Activated CD8-positive, alpha-beta memory T cell treated with anti-CD3 and anti-CD28 coated beads, Interleukin-2, amount 50 U/mL, for 24 hours (primary cell): ENCODE measurements around the gene SLC35E4.
A peak's percentile ranks its signal among the peaks of the same experiment; 100 is the strongest.
"Not testable (repeated sequence)": the region's sequence is repeated elsewhere in the genome, so short reads cannot be mapped to it uniquely, and the experiment has no call there.

Source experiments
- DNase-seq: peaks from one replicate; pipeline ENCODE4 v3.0.0-alpha.2; 2020; ENCODE audit errors: extremely low read depth

Gene SLC35E4, protein sequence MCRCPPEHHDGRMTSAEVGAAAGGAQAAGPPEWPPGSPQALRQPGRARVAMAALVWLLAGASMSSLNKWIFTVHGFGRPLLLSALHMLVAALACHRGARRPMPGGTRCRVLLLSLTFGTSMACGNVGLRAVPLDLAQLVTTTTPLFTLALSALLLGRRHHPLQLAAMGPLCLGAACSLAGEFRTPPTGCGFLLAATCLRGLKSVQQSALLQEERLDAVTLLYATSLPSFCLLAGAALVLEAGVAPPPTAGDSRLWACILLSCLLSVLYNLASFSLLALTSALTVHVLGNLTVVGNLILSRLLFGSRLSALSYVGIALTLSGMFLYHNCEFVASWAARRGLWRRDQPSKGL

DNA sequence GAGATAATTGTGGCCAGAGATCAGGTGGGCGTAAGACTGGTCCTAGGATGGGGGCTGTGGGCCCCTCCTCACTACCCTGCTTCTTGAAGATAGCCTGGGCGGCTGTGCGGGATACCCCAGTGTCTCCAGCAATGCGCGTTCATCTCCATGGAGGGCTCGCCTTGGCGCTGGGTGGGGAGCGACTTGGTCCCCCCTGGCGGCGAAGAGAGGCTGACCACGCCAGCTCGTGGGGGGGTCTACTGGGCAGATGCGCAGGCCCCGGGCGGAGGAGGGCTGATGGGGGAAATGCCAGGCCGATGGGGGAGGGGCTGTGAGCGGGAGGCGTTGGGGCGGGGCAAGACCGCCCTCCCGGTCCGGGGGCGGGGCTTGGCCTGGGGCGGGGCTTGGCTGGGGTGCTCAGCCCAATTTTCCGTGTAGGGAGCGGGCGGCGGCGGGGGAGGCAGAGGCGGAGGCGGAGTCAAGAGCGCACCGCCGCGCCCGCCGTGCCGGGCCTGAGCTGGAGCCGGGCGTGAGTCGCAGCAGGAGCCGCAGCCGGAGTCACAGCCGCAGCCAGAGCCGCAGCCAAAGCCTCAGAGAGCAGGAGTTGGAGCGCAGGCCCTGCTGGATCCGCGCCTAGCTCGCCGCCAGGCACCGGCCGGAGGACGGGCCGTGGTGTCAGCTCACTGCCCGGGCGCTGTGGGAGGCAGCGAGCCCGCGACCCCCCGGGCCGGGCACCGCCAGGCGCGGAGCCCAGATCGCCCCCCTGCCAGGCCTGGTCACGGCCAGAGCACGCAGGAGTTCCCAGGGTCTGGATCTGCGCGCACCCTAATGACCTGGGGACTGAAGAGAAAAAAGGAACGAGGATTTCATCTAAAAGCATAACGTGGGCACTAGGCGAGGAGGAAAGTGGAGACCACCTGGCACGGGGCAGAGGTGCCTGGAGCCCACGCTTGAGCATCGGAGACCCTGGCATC lies at the start of gene SLC35E4:
Gene SLC35E4 (plus strand): TSS at position 509 of the 953 bp plus-strand sequence. CDS start 670 bp downstream, outside the sequence.
- DNase-seq: peak; percentile 80

GRCh38 chr22:30586414-30586813 lies 49.2 kb upstream of the SLC35E4 start:
- DNase-seq: no peak

DNA sequence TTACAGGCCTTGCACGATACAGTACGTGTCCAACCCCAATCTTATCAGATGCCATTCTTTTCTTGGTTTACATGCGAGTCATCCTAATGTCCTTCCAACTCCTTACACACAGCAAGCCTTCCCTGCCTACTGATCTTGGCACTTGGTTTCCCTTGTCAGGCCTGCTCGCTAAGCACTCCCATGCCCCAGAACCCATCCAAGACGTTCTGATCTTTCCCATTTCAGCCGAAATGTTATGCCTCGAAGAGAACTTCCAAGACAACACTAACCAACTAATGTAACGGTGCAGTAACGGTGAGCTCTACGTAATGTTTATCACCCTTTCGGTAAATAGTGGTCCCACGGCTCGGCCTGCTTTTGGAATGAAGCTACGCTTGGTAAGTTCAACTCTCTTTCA lies 44.4 kb upstream of the SLC35E4 start:
- no peak for DNase-seq

GRCh38 chr22:30591588-30592359 lies 43.8 kb upstream of the SLC35E4 start, which contains the start of gene PES1:
Gene PES1, minus strand, starts transcription at chr22:30591910. Its CDS starts 77 bp downstream, at chr22:30591833.
- DNase-seq: peak; percentile 90

- DNase-seq: not testable (repeated sequence)
Measured at GRCh38 chr22:30592360-30592713, 43.2 kb upstream of the SLC35E4 start.

GRCh38 chr22:30596199-30596598 lies 39.4 kb upstream of the SLC35E4 start:
- DNase-seq: no peak

- no peak for DNase-seq
Measured at GRCh38 chr22:30596886-30597285, 38.7 kb upstream of the SLC35E4 start.

GRCh38 chr22:30598986-30599385 lies 36.6 kb upstream of the SLC35E4 start:
- DNase-seq: no peak

GRCh38 chr22:30600921-30601320 lies 34.7 kb upstream of the SLC35E4 start:
- DNase-seq: no peak

- no peak for DNase-seq
Measured at GRCh38 chr22:30601464-30601863, 34.1 kb upstream of the SLC35E4 start.

GRCh38 chr22:30602049-30602448 lies 33.5 kb upstream of the SLC35E4 start:
- DNase-seq: no peak

DNA sequence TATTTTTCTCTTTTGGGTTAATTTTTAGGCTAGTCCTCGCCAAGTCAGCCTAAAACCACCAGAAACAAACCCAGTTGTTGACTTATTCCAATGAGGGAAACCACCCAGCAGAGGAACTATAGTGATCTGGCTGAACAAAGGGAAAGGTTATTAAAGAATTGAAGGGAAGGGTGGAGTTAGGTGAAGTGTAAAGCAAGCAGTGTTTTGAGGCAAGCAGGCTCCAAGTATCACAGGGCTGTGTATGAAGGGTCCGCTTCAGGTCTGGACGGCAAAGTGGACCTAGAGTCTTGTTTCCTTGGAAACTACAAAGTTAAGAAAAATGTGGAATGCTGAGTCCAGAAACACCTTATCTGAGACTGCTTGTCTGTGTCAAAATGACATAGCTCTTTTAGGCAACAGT lies 31.8 kb upstream of the SLC35E4 start:
- DNase-seq: no peak

- no peak for DNase-seq
Measured at GRCh38 chr22:30604723-30605122, 30.9 kb upstream of the SLC35E4 start.

DNA sequence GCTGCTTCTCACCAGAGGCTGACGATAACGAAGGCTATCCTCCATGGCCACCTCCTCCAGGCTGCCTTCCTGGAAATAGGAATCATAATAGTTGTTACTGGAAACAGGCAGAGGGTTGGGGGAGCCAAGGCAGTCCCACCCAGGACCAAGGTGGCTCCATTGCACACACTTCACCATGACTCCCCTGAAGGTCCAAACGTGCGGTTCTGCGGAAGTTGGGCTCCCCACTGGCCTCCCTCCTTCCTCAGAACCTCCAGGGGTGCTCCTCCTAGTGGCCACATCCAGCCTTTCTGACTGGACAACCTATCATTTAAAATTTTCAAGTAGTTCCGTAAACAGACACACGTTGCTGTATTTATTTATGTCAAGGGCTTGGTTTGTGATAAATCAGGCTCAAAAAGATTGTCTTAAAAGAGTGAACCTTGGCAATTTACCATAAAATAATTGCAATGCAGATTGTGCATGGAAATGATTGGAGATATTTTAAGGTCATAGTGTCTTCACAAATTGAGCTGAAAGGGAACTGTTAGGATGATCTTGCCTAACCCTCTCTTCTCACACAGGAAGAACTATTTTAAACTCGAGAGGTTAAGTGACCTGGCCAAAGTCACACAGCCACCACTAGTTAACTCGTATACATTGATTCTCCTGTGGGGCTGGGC lies 30.0 kb upstream of the SLC35E4 start:
- no peak for DNase-seq

DNA sequence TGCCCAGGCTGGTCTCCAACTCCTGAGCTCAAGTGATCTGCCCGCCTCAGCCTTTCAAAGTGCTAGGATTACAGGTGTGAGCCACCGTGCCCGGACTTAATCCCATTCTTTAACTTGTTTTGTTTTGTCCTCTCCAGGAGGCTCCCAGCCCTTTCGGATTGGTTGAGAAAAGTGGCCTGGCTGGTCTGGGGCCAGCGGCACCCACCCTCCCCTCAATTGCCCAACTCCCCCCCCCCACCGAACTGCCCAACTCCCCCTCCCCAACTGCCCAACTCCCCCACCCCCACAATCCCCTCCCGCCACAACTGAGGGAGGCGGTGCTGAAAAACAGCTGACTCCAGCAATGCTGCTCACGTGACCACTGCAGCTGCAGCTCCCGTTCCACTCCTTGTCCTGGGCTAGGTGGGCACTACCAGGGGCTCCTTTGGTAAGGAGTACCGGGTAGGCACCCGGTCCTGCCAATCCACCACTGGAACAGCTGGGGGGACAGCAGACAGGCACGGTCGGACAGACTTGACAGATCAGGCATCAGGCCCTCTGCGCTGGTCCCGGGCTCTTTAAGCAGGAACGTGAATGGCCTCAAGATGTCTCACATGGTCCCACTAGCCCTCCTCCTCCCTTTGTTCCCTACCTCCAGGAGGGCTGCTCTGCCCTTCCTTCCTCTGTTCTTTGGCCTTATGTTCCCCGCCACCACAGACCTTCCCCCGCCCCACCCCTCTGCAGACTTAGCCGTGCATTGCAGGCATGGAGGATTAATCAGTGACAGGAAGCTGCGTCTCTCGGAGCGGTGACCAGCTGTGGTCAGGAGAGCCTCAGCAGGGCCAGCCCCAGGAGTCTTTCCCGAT lies 28.9 kb upstream of the SLC35E4 start, which contains the start of gene TCN2:
Gene TCN2 (plus strand): TSS at position 720 of the 845 bp plus-strand sequence. CDS start 158 bp downstream, outside the sequence.
- no peak for DNase-seq

DNA sequence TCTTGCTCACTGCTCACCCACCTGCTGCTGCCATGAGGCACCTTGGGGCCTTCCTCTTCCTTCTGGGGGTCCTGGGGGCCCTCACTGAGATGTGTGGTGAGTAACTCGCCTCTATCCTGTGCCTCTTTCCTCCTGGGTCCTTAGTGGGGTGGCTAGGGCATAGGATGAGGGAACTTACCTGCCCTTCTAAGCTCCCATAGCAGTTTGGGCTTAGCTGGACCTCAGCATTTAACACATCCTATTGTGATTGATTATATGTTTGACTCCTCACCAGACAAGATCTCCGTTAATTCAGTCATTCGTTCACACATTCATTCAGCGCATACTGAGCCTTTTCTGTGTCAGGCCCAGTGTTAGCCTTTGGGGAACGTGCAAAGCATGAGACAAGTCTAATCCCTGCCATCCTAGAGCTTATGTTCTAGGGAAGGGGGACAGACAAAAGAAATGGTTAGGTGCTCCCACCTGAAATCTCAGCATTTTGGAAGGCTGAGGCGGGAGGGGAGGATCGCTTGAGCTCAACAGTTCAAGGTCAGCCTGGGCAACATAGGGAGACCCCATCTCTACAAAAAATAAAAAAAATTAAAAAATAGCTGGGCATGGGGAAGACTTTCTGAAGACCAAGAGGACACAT lies 28.2 kb upstream of the SLC35E4 start:
- no peak for DNase-seq

GRCh38 chr22:30607939-30608338 lies 27.6 kb upstream of the SLC35E4 start:
- no peak for DNase-seq

DNA sequence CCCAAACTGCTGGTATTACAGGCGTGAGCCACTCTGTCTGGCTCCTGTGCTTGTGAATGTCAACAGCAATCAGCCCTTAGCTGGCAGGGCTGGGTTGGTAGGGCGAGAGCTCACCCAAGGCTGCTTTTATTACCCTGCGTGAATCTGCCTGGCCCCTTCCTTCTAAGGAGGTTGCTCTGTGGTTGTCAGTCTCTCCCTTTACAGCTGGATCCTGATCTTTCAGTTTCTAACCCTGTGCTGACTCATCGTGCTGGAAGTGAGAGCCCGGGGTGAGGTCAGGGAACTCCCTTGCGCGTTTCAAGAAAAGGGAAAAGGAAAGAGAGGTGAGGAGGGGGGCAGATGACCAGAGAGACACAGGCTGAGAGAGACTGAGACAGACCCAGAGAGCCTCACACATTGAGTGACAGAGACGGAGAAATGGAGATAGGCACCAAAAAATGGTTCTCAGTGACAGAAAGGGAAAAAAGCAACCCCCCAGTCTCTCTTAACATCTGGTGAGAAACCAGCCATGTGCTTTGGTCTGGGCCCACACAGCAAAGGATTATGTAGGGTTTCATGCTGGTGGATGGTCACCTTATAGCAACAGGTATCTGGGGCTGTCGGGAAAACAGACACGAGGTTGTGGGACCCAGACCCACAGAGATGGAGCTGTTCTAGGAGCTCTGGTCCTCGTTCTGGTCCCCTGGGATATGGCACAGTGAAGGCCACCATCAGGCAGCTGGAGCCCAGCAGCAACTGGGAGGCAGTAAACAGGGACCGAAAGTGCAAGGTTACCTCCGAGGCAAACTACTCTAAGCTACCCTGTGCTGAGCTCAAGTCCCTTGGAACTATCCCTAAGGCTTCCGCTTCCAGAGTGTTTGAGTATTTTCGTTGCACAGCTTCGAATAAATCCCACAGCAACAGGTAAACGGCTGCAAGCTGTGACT lies 26.1 kb upstream of the SLC35E4 start:
- no peak for DNase-seq

- DNase-seq: no peak
Measured at GRCh38 chr22:30610299-30610698, 25.3 kb upstream of the SLC35E4 start.
